Transverse colon (tissue), 4 donors: ENCODE results near the gene CRTC3. TPM values are rescaled to one million over a fixed set of nuclear protein-coding genes. Genes with fewer than 3 reads are reported as not detected.

Experiments
- DNase-seq: peaks from one replicate; pipeline ENCODE4 v3.0.0-alpha.2; 2019
- H3K27ac ChIP-seq, 4 donors: fragments of 200-600 bp; sonication (generic); 2 replicates each; pipeline ENCODE4 v1.5.1; 2016 to 2018; ENCODE audit warnings: inconsistent platforms in 4 of 4
- H3K27me3 ChIP-seq: fragments of 200-600 bp; sonication (generic); 2 replicates; pipeline ENCODE4 v1.5.1; 2017; ENCODE audit warnings: inconsistent platforms
- H3K36me3 ChIP-seq, 4 donors: fragments of 200-600 bp; sonication (generic); 2 replicates each; pipeline ENCODE4 v1.5.1; 2017 to 2019; ENCODE audit warnings: inconsistent platforms in 4 of 4
- H3K4me1 ChIP-seq, 4 donors: fragments of 200-600 bp; sonication (generic); 2 replicates each; pipeline ENCODE4 v1.5.1; 2017 to 2020; ENCODE audit warnings: inconsistent platforms in 4 of 4
- H3K4me3 ChIP-seq, 4 donors: fragments of 200-600 bp; sonication (generic); 1 replicate in 1 of 4; 2 replicates in 3 of 4; pipeline versions ENCODE4 v1.5.1 to v1.6.1; 2017 to 2019; ENCODE audit warnings: inconsistent platforms in 4 of 4
- H3K9me3 ChIP-seq, 2 donors: fragments of 200-600 bp; sonication (generic); 2 replicates each; pipeline ENCODE4 v1.5.1; 2017 to 2019; ENCODE audit warnings: inconsistent platforms in 2 of 2
- EP300 ChIP-seq: sonication (generic); formaldehyde crosslinking; IDR thresholded peaks from one replicate; pipeline ENCODE4 v1.6.1; 2017; ENCODE audit warnings: antibody characterized with exemption, low read depth
- POLR2A ChIP-seq: fragments of 450-650 bp; IDR thresholded peaks from one replicate; pipeline ENCODE4 v1.6.1; 2016; ENCODE audit warnings: antibody characterized with exemption, mild to moderate bottlenecking, moderate library complexity
- POLR2AphosphoS5 ChIP-seq, 3 donors: sonication (generic); formaldehyde crosslinking; IDR thresholded peaks; one replicate each; pipeline ENCODE4 v1.6.1; 2016; ENCODE audit warnings: antibody characterized with exemption in 3 of 3
- WGBS, 2 donors: methylation state at CpG; one replicate each; pipeline ENCODE4 v1.1.5; 2018; ENCODE audit warnings: low coverage in 1 of 2; 5-methylcytosine and 5-hydroxymethylcytosine counted together
- in situ Hi-C, 4 donors: fragments of 200-750 bp; cut with MboI; loops; one replicate each; pipeline versions ENCODE4 v1.15.0 to v1.15.1; 2017; ENCODE audit warnings: low sequenced_read_pairs in 3 of 4, low pct_ligation_motif_present in 1 of 4, low pct_unique_long_range_greater_than_20kb in 1 of 4
- intact Hi-C: fragments of 100-400 bp; cut with DNase I; formaldehyde crosslinking; loops from one replicate; pipeline ENCODE4 v1.15.1; 2023; ENCODE audit warnings: low total_unique reads
- total RNA-seq, 4 donors: library from RNA; depleted of rRNA; stranded (reverse); fragments of >200 nt; gene quantifications; one replicate each; pipeline ENCODE4 v1.1.0, GENCODE V29; 2016
- TF ChIP-seq, protein P1 (sequence below), 5 experiments: fragments of 200-600 bp in 3 of 5; fragments of 450-650 bp in 2 of 5; sonication (generic) in 3 of 5; IDR thresholded peaks; 1 replicate in 2 of 5; 2 replicates in 3 of 5; pipeline ENCODE4 v1.5.1; 2016 to 2017; ENCODE audit warnings: antibody characterized with exemption in 5 of 5, inconsistent platforms in 3 of 5, mild to moderate bottlenecking in 2 of 5, moderate library complexity in 1 of 5

Gene CRTC3
- total RNA-seq, 4 donors from 2014 or later: 23.0 to 35.9 (median 24.1) TPM

DNA sequence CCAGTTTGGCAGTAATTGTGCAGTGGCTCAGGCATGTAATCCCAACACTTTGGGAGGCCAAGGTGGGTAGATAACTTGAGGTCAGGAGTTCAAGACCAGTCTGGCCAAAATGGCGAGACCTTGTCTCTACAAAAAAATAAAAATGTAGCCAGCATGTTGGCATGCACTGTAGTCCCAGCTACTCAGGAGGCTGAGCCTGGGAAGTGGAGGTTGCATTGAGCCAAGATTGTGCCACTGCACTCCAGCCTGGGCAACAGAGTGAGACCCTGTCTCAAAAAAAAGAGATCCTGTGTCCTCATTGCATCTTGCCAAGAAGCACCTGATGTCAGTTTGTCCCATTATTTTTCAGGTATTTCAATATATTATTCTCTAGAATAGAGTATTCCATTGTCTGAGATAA lies 61.8 kb downstream of the CRTC3 start:
- in situ Hi-C loops (no loop called here), intact Hi-C loops (no loop called here)
- peaks cover 0 to 43% (median 9%) of the 10 kb centered on the region in 4 donors for H3K4me1 ChIP-seq
- H3K36me3 ChIP-seq: no peaks in the 10 kb centered on the region
- no peak overlapping the region for H3K4me3 ChIP-seq
- no peak for DNase-seq
- no peak overlapping the region for H3K27ac ChIP-seq
- no peaks in the 10 kb centered on the region for H3K9me3 ChIP-seq
- no peak for TF ChIP-seq EP300
- TF ChIP-seq, protein P1, sequence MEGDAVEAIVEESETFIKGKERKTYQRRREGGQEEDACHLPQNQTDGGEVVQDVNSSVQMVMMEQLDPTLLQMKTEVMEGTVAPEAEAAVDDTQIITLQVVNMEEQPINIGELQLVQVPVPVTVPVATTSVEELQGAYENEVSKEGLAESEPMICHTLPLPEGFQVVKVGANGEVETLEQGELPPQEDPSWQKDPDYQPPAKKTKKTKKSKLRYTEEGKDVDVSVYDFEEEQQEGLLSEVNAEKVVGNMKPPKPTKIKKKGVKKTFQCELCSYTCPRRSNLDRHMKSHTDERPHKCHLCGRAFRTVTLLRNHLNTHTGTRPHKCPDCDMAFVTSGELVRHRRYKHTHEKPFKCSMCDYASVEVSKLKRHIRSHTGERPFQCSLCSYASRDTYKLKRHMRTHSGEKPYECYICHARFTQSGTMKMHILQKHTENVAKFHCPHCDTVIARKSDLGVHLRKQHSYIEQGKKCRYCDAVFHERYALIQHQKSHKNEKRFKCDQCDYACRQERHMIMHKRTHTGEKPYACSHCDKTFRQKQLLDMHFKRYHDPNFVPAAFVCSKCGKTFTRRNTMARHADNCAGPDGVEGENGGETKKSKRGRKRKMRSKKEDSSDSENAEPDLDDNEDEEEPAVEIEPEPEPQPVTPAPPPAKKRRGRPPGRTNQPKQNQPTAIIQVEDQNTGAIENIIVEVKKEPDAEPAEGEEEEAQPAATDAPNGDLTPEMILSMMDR (IDR thresholded peaks at IDR 0.05): no peak
- TF ChIP-seq POLR2AphosphoS5 (IDR thresholded peaks at IDR 0.05): no peak
- TF ChIP-seq POLR2A: no peak
- H3K27me3 ChIP-seq: no peaks in the 10 kb centered on the region
- 95% methylated on average over 1 of the region's 1 CpG; no CpG with 5 or more reads in 1 of the 2 donors for WGBS, 2 donors

DNA sequence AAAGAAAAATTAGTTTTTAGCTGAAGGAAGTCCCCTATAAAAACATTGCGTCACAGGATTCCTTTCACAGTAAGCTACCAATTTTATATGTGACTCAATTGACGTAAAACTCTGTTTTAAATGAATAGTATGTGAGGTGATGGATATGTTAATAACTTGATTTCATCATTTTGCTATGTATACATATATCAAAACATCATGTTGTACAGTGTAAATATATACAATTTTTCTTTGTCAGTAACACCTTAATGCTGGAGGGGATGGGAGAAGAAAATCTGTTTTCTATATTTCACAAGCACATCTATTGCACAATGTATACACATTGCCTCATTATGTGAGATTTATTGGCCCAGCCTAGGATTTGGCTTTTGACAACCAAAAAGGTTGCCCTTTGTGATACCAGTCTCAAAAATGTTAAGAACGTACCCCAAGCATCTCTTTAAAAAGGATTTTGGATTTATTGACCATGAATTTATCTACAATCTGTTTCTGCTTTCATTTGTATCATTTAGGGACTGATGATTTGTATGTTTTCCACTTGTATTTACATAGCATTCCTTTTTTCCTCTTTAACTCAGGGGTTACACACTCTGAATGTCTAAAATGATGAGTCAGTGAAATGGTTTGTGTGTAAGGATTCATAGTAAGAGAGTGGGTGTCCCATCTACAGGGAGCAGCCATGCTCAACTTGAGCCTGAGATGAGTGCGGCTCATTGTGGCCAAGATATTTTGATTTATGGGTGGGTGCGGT lies 62.6 kb downstream of the CRTC3 start:
- TF ChIP-seq, protein P1 (IDR thresholded peaks at IDR 0.05): no peak
- no peak for TF ChIP-seq POLR2A
- no peak for TF ChIP-seq POLR2AphosphoS5 (IDR thresholded peaks at IDR 0.05)
- no peak for TF ChIP-seq EP300
- H3K36me3 ChIP-seq: no peaks in the 10 kb centered on the region
- intact Hi-C loops: no loop called here
- H3K27ac ChIP-seq: peak overlapping the region in 1 of 4 donors; percentile 2
- H3K27me3 ChIP-seq: no peaks in the 10 kb centered on the region
- WGBS, 2 donors: 46 to 73% methylated on average over 3 to 5 of the region's 5 CpGs
- H3K4me3 ChIP-seq: no peak overlapping the region
- DNase-seq: no peak
- H3K4me1 ChIP-seq: peaks cover 5 to 48% (median 15%) of the 10 kb centered on the region in 4 donors
- in situ Hi-C loops: no loop called here
- H3K9me3 ChIP-seq: no peaks in the 10 kb centered on the region

DNA sequence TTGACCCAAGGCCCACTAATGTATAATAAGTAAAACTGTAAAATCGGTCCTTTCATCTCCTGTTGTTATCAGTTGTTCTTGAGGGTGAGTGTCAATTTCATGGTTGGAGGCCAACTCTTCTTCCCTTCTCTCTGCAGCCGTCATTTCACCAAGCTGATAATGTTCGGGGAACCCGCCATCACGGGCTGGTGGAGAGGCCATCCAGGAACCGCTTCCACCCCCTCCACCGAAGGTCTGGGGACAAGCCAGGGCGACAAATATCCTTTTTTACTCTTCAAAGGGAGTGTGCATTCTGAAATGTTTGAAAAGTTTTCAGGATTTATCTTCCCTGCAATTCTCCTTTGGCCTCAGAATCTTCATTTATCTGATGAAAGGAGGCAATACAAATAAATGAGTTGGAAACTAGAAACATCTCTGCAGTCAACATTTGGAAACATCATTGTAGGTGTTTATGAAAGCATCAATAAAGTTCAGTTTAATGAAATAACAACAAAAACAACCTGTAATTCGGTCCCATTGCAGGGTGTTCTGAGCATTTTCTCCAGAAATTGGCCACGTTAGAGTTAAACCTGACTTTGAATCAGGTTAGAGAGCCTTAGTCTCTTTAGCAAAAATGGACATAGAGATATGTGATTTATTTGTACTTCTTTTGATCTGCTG lies 63.9 kb downstream of the CRTC3 start:
- Histone ChIP-seq H3K36me3 (no peaks in the 10 kb centered on the region), H3K27me3 (no peaks in the 10 kb centered on the region), H3K9me3 (no peaks in the 10 kb centered on the region), H3K4me3 (no peak overlapping the region), H3K27ac (peak overlapping the region; percentile 69 to 81 (median 74)), H3K4me1 (peaks cover 15 to 62% (median 28%) of the 10 kb centered on the region in 4 donors)
- TF ChIP-seq POLR2AphosphoS5 (IDR thresholded peaks at IDR 0.05) (no peak), EP300 (no peak), POLR2A (no peak)
- TF ChIP-seq, protein P1 (IDR thresholded peaks at IDR 0.05): no peak
- in situ Hi-C loops: no loop called here
- 85 to 87% methylated on average over 10 of the region's 10 CpGs for WGBS, 2 donors
- intact Hi-C loops: no loop called here
- no peak for DNase-seq

DNA sequence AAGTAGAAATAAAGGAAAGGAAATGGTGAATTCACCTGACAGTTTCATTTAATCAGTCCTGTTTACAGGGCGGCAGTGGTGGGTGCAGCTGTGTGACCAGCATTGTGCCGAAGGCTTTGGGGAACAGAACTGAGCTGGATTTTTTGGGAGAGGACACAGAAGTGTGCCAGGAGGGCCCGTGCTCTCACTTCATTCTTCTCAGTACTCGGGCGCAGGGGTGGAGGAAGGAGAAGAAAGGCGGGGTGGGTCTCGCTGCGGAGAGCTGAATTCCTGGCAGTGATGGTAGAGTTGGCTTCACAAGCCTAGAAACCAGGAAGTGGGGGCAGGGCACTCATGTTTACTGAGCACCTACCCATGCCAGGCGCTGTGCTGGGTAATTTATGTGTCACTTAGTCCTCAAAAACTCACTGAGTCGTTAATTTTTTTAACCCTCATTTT lies 64.6 kb downstream of the CRTC3 start:
- peak; percentile 92 for DNase-seq
- Histone ChIP-seq H3K27me3 (no peaks in the 10 kb centered on the region), H3K9me3 (no peaks in the 10 kb centered on the region), H3K36me3 (no peaks in the 10 kb centered on the region), H3K27ac (peak overlapping the region; percentile 69 to 81 (median 74)), H3K4me1 (peaks cover 15 to 62% (median 33%) of the 10 kb centered on the region in 4 donors), H3K4me3 (peak overlapping the region in 1 of 4 donors; percentile 22)
- in situ Hi-C loops: no loop called here
- 0 to 29% methylated on average over 2 to 10 of the region's 10 CpGs for whole genome bisulfite sequencing, 2 donors
- intact Hi-C loops: no loop called here
- TF ChIP-seq EP300 (peak; percentile 74), POLR2AphosphoS5 (IDR thresholded peaks at IDR 0.05) (peak in 2 of 3 donors; percentile 44 to 65), POLR2A (peak; percentile 29)
- TF ChIP-seq, protein P1 (IDR thresholded peaks at IDR 0.05): no peak
